Lung (tissue), 12 donors: Measurements from ENCODE around the gene CDKL2. TPM values are rescaled to one million over a fixed set of nuclear protein-coding genes. Genes with fewer than 3 reads are reported as not detected.

Source experiments
- ATAC-seq: fragments of 200-7000 bp; cut with Tn5 transposase; one replicate; pipeline ENCODE4 v1.9.1; 2020; ENCODE audit warnings: moderate number of reproducible peaks; ENCODE audit not compliant: insufficient read depth, low FRiP score
- DNase-seq, 3 donors: peaks; one replicate each; pipeline ENCODE4 v3.0.0-alpha.2; 2013 to 2017
- H3K27ac ChIP-seq, 2 donors: one replicate each; pipeline ENCODE4 v1.5.1; 2013; ENCODE audit warnings: mild to moderate bottlenecking in 2 of 2, moderate library complexity in 2 of 2, control low read depth in 1 of 2, inconsistent platforms in 1 of 2, low read depth in 1 of 2, low read length in 1 of 2
- H3K27me3 ChIP-seq, 3 donors: one replicate each; pipeline ENCODE4 v1.5.1; 2013; ENCODE audit warnings: low read length in 2 of 3; ENCODE audit not compliant: control insufficient read depth in 3 of 3, insufficient read depth in 3 of 3
- H3K36me3 ChIP-seq, 4 donors: one replicate each; pipeline ENCODE4 v1.5.1; 2013; ENCODE audit warnings: low read length in 4 of 4, mild to moderate bottlenecking in 1 of 4, moderate library complexity in 1 of 4; ENCODE audit not compliant: control insufficient read depth in 4 of 4, insufficient read depth in 4 of 4
- H3K4me1 ChIP-seq, 5 donors: one replicate each; pipeline ENCODE4 v1.5.1; 2013; ENCODE audit warnings: low read length in 5 of 5, mild to moderate bottlenecking in 2 of 5, moderate library complexity in 1 of 5; ENCODE audit not compliant: control insufficient read depth in 5 of 5, insufficient read depth in 5 of 5
- H3K4me3 ChIP-seq: one replicate; pipeline ENCODE4 v1.5.1; 2013; ENCODE audit warnings: mild to moderate bottlenecking, control low read depth, moderate library complexity
- H3K9ac ChIP-seq, 2 donors: one replicate each; pipeline ENCODE4 v1.5.1; 2013; ENCODE audit warnings: low read length in 2 of 2, control low read depth in 1 of 2; ENCODE audit not compliant: insufficient read depth in 1 of 2
- H3K9me3 ChIP-seq, 4 donors: one replicate each; pipeline ENCODE4 v1.5.1; 2013; ENCODE audit warnings: low read length in 3 of 4, mild to moderate bottlenecking in 1 of 4, moderate library complexity in 1 of 4; ENCODE audit not compliant: control insufficient read depth in 4 of 4, insufficient read depth in 3 of 4
- WGBS, 2 donors: extraction: QIAGEN DNeasy Blood & Tissue Kit; methylation state at CpG; one replicate each; pipeline ENCODE4 v1.1.7; 2013; 5-methylcytosine and 5-hydroxymethylcytosine counted together
- polyA plus RNA-seq, 2 donors: library from polyadenylated mRNA; stranded (reverse); fragments of 200-250 nt; gene quantifications; one replicate each; pipeline ENCODE4 v1.2.1, GENCODE V29; 2013
- total RNA-seq, 2 donors: library from RNA; depleted of rRNA in 1 of 2; stranded (reverse); fragments of >200 nt in 1 of 2; gene quantifications; one replicate each; pipeline ENCODE4 v1.2.1, GENCODE V29; 2014 to 2021
- TF ChIP-seq, protein P1 (sequence below): IDR thresholded peaks from 2 replicates; pipeline ENCODE4 v1.5.1; 2012; ENCODE audit warnings: mild to moderate bottlenecking; ENCODE audit errors: control extremely low read depth, extremely low read depth
- donor health status: control.
- donor health status: control.
- donor health status: Bipolar disorder and iron deficiency.
- donor health status: healthy.
- donor health status: DM: yes; HTN: yes; CAD: no.

Gene CDKL2
- total and polyA plus RNA-seq, 4 donors, result 2.7 to 16.3 (median 9.6) TPM

DNA sequence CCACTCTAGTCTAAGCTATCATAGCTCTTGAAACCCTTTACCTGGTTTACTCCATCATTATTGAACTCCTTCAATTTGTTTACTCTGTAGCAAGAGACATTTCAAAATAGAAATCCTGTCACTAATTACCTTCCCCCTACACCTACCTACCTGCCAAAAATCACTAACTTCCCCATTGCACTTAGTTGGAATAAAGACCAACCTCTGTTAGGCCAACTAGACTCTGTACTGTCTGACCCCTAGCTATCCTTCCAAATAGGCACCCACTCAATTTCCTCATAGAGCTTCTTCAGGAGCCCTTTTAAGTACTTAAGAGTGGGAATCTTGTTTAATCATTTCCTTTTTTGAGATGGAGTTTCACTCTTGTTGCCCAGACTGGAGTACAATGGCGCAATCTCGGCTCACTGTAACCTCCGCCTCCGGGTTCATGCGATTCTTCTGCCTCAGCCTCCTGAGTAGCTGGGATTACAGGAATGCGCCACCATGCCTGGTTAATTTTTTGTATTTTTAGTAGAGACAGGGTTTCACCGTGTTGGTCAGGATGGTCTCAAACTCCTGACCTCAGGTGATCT is 8.9 kb upstream of the CDKL2 start:
- TF ChIP-seq, protein P1, sequence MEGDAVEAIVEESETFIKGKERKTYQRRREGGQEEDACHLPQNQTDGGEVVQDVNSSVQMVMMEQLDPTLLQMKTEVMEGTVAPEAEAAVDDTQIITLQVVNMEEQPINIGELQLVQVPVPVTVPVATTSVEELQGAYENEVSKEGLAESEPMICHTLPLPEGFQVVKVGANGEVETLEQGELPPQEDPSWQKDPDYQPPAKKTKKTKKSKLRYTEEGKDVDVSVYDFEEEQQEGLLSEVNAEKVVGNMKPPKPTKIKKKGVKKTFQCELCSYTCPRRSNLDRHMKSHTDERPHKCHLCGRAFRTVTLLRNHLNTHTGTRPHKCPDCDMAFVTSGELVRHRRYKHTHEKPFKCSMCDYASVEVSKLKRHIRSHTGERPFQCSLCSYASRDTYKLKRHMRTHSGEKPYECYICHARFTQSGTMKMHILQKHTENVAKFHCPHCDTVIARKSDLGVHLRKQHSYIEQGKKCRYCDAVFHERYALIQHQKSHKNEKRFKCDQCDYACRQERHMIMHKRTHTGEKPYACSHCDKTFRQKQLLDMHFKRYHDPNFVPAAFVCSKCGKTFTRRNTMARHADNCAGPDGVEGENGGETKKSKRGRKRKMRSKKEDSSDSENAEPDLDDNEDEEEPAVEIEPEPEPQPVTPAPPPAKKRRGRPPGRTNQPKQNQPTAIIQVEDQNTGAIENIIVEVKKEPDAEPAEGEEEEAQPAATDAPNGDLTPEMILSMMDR, result no peak
- H3K36me3 ChIP-seq, result peaks cover 4 to 8% (median 5%) of the 10 kb centered on the region in 4 donors
- no peak overlapping the region for H3K4me3 ChIP-seq
- H3K9ac ChIP-seq, result no peak overlapping the region
- no peaks in the 10 kb centered on the region for H3K4me1 ChIP-seq
- no peaks in the 10 kb centered on the region for H3K9me3 ChIP-seq
- WGBS, 2 donors, result 56 to 78% methylated on average over 7 of the region's 7 CpGs
- DNase-seq (no peak), ATAC-seq (peak; percentile 64)
- H3K27me3 ChIP-seq, result no peaks in the 10 kb centered on the region
- no peak overlapping the region for H3K27ac ChIP-seq

DNA sequence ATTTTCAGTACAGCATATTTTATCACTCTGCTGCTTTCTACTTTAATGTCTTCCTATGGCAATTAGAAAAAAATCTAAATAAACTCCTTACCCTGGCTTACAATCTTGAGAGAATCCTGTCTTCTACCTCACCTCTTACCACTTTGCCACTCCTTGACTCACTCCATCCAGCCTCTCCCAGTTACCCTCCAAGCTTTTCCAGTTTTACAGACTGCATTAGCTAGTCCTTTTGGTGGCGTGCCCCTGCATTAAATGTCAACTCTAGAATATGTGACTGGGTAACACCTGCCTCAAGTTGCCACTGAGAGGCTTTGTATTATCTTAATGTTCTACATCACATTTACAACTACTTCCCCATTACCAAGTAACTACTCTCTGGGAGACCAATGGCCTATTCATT is 7.5 kb upstream of the CDKL2 start:
- H3K27me3 ChIP-seq, result no peaks in the 10 kb centered on the region
- DNase-seq (no peak), ATAC-seq (no peak)
- no peaks in the 10 kb centered on the region for H3K4me1 ChIP-seq
- H3K36me3 ChIP-seq, result peaks cover 0 to 4% (median under 1%) of the 10 kb centered on the region in 4 donors
- no peaks in the 10 kb centered on the region for H3K9me3 ChIP-seq
- no peak overlapping the region for H3K9ac ChIP-seq
- TF ChIP-seq, protein P1, result no peak
- WGBS, 2 donors, result 96 to 97% methylated on average over 1 of the region's 1 CpG
- no peak overlapping the region for H3K4me3 ChIP-seq
- H3K27ac ChIP-seq, result no peak overlapping the region

DNA sequence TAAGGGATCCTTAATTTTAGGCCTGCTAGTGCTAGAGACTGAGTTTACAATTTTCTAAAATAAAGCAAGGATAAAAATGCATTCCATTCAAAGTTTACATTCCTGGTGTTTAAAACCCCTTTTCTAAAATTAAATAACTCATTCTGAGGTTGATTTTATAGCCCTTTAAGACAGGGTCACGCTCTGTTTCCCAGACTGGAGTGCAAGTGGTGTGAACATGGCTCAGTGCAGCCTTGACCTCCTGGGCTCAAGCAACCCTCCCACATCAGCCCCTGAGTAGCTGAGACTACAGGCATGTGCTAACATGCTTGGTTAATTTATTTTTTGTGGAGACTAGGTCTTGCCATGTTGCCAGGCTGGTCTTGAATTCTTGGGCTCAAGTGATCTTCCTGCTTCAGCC is 6.8 kb upstream of the CDKL2 start:
- peaks cover 0 to 4% (median under 1%) of the 10 kb centered on the region in 4 donors for H3K36me3 ChIP-seq
- 85 to 90% methylated on average over 1 of the region's 1 CpG for whole genome bisulfite sequencing, 2 donors
- ATAC-seq (no peak), DNase-seq (no peak)
- H3K9me3 ChIP-seq, result no peaks in the 10 kb centered on the region
- H3K27me3 ChIP-seq, result no peaks in the 10 kb centered on the region
- no peak overlapping the region for H3K27ac ChIP-seq
- H3K4me3 ChIP-seq, result no peak overlapping the region
- H3K4me1 ChIP-seq, result no peaks in the 10 kb centered on the region
- H3K9ac ChIP-seq, result no peak overlapping the region
- TF ChIP-seq, protein P1, result no peak

DNA sequence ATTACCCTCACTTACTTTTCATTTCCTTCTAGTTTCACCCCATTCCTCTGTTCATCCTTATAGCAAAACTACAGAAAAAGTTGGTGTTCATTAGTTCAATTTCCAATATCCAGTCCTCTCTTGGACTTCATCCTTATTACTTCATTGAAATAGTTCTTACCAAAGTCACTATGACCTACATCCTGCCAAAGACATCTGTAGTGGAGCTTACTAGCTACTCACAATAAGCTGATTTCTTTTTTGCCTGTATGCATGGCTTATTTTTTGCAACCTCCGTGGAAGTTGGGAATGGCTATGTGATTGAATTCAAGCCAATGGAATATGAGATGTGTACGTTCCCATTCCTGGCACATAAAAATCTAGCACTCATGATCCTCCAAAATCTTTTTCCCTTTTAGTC is 4.6 kb upstream of the CDKL2 start:
- H3K27ac ChIP-seq, result no peak overlapping the region
- no peak overlapping the region for H3K4me3 ChIP-seq
- H3K27me3 ChIP-seq, result no peaks in the 10 kb centered on the region
- DNase-seq (no peak), ATAC-seq (no peak)
- no peaks in the 10 kb centered on the region for H3K9me3 ChIP-seq
- peaks cover 0 to 9% (median 3%) of the 10 kb centered on the region in 5 donors for H3K4me1 ChIP-seq
- no peaks in the 10 kb centered on the region for H3K36me3 ChIP-seq
- TF ChIP-seq, protein P1, result no peak
- WGBS, 2 donors, result 76 to 89% methylated on average over 2 of the region's 2 CpGs
- H3K9ac ChIP-seq, result no peak overlapping the region
